NCI-H345 (cell line): ENCODE data around the gene HAT1.

ENCODE experiments used
- DNase-seq: peaks from one replicate; lab custom pipeline; 2025; lab: John Stamatoyannopoulos, UW

HAT1 gene

GRCh38 chr2:171921970-171922229 lies 361 bp upstream of the HAT1 start:
- DNase-seq, result no peak

GRCh38 chr2:171923206-171923605 lies 945 bp downstream of the HAT1 start:
- no peak for DNase-seq

GRCh38 chr2:171924170-171924942 lies 2.1 kb downstream of the HAT1 start:
- DNase-seq, result no peak

DNA sequence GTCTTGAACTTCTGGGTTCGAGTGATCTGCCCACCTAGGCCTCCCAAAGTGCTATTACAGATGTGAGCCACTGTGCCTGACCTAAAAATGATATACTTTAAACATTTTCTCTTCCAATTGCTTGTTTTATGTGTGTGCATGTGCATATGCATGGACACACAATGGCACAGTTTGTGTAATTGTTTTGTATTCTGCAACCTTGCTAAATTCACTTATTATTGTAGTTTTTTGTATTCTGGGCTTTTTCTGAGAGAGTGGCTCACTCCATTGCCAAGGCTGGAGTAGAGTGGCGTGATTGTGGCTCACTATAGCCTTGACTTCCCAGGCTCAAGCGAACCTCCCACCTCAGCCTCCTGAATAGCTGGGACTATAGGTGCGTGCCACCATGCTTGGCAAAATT lies 8.1 kb downstream of the HAT1 start:
- no peak for DNase-seq

DNA sequence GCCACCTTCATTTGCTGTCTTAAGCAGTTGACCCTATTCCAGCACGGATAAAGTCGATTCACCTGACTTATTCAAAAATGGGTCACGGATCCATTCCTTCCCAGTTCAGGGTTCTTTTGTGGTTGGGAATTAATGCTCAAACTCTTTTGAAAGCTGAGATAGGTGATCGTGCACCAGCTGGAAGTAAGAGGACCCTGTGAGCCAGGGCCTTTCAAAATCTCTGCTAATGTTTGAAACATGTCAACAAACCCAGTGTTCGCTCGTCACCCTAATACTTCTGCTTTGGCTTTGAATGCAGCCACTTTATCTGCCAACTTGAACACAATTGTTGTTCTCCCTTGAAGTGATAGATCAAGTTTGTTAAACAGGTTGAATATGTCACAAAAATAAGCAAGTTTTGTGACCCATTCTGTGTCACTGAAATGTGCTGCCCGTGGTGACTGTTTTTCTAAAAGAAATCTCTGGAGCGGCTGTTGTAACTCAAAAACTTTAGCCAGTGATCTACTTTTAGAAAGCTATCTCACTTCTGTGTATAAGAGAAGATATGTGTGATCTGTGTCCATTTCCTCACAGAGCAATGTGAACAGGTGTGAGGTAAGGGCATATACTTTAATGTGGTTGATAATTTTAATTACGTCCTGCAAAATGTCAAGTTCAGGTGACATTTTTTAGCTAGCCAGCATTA lies 16.9 kb downstream of the HAT1 start:
- no peak for DNase-seq

- DNase-seq, result no peak
Measured at GRCh38 chr2:171939743-171940071, 17.4 kb downstream of the HAT1 start.

- no peak for DNase-seq
Measured at GRCh38 chr2:171941316-171941699, 19.0 kb downstream of the HAT1 start.

- no peak for DNase-seq
Measured at GRCh38 chr2:171943869-171944268, 21.6 kb downstream of the HAT1 start.

- DNase-seq, result no peak
Measured at GRCh38 chr2:171952276-171952675, 30.0 kb downstream of the HAT1 start.

DNA sequence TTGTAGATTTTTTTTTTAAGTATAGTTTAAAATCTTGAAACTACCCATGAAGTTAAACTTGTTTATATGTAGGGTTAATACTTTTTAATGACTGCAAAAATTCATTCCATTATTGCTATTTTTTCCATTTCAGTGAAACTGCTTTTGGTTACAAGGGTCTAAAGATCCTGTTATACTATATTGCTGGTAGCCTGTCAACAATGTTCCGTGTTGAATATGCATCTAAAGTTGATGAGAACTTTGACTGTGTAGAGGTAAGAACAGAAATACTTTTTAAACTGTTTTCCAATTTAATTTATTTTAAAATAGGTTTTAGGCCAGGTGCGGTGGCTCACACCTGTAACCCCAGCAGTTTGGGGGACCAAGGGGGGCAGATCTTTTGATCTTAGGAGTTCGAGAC lies 30.5 kb downstream of the HAT1 start:
- no peak for DNase-seq

- no peak for DNase-seq
Measured at GRCh38 chr2:171956135-171956825, 34.0 kb downstream of the HAT1 start.

DNA sequence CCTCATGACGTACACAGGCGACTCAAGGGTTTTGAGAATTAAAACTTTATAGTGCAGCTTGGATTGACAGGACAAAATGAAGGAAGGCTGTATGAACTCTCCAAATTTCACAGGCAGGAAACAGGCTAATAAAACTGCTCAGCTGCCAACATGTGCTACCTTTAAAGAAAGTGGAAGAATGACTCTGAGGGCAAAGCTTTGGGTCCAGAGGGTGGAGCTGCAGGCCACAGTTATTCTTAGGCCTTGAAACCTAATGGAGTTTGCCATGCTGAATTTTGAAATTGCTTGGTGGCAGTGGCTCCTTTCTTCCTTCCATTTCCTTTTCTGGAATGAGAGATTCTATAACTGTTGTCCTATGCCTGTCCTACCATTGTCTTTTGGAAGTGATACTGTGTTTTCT lies 34.8 kb downstream of the HAT1 start:
- DNase-seq, result peak; percentile 4

- DNase-seq, result no peak
Measured at GRCh38 chr2:171958475-171958874, 36.2 kb downstream of the HAT1 start.

DNA sequence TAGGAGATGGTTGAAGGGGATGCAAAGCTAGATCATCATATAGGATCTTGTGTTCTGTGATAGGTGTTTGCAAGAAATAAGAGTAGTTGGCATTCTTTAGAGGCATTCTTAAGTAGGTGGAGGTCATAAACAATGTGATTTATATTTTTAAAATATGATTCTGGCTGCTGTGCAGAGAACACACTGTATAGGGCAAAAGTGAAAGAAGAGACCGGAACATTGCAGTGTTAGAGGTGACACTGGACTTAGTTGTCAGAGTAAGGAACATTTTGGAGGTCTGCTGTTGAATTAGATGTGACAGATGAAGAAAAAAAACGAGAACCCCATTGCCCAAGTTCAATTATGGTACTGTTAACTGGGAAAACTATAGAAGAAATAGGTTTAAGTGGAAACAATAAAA lies 37.7 kb downstream of the HAT1 start:
- no peak for DNase-seq

DNA sequence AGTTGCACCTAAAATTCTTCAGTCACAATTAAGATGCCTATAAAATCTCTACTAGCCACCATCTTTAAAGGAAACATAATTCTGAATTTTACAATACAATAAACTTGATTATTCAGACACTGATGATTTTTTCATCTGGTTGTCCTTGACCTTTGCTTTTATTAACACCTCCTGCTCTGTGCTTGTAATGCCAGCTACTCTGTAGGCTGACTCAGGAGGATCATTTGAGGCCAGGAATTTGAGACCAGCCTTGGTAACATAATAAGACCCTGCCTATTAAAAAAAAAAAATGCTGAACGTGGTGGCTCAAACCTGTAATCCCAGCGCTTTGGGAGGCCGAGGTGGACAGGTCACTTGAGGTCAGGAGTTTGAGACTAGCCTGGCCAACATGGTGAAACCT lies 38.3 kb downstream of the HAT1 start:
- DNase-seq, result no peak

DNA sequence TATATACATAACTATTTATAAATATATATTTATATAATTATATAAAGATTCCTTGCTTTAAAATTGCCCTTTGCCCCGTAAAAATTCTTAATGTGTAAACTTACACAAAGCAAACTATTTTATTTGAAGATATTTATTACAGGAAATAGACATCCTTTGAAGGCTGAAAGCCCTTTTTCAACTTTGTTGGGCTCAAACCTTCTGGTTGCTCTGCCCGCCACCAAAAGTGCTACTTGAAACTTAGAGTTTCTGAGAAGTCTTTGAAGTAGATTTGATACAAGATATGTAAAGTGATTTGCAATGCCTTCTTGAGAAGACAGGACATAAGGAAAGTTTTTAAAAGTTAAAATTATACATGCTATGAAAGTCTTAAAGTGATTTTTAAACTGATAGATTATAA lies 40.9 kb downstream of the HAT1 start:
- no peak for DNase-seq

- peak; percentile 3 for DNase-seq
Measured at GRCh38 chr2:171964308-171964707, 42.0 kb downstream of the HAT1 start.

DNA sequence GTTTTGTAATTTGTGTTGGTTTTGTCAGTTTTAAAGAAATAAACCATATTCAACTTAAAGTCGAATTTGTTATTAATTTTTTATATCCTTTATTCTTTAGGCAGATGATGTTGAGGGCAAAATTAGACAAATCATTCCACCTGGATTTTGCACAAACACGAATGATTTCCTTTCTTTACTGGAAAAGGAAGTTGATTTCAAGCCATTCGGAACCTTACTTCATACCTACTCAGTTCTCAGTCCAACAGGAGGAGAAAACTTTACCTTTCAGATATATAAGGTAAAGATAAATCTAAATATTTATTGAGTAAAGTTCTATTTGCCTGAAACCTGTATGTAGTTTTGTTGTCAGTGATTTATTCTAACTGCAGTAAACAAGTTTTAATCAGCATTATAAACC lies 43.0 kb downstream of the HAT1 start:
- no peak for DNase-seq

DNA sequence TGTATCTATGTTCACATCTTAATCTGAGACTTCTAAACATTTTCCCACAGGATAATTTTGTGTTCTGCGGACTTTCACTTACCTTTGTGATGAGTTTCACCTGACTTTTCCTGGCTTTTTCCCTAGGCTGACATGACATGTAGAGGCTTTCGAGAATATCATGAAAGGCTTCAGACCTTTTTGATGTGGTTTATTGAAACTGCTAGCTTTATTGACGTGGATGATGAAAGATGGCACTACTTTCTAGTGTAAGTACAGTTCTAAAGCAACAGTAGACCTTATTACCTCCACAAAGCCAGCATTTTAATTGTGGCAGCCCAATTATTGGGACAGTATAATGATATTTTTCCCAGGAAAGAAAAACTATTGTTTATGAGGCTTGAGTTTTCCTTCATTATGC lies 43.4 kb downstream of the HAT1 start:
- DNase-seq, result no peak

GRCh38 chr2:171966235-171966634 lies 44.0 kb downstream of the HAT1 start:
- DNase-seq, result no peak

DNA sequence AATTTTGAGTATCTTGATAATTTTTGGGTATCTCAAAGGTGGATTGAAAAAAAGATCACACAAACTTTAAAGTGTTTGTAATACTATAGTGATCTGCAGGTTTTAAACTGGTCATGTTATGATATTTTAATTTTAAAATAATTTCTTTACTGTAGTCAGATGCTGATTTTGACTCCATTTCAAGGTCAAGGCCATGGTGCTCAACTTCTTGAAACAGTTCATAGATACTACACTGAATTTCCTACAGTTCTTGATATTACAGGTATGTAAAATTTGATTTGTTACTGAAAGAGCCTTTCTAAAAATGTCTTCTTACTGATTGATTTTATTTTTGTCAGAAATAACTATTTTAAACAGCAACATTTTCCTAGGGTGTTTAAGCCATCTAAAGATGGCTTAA lies 44.4 kb downstream of the HAT1 start:
- DNase-seq, result no peak

DNA sequence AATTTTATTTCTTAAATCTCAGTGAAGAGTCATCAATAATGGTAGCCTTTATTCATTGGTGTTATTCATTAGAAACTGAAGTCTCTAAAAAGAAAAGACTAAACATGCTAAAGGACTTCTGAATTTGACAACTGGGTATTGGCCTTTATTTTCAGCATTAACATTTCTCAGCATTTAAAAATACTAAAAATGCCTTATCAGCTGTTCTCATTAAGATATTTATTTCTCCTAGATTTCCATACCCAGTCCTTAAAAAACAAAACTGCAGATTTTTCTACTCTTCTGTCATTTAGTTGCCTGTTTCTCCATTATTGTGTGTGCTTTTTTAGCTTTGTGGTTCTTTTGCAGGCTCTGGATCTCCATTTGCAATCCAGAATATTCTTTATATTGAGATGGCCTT lies 46.2 kb downstream of the HAT1 start:
- no peak for DNase-seq

- DNase-seq, result no peak
Measured at GRCh38 chr2:171972329-171972982, 50.2 kb downstream of the HAT1 start.
